ENCODE measurements around the gene DHX30. TPM values are rescaled to one million over a fixed set of nuclear protein-coding genes. Genes with fewer than 3 reads are reported as not detected.

DHX30 gene
- polyA plus RNA-seq, 1 donor = 44.5 TPM

- no peaks in the 10 kb centered on the region for H3K9me3 ChIP-seq (ENCODE audit: control insufficient read depth, low read depth, low read length)
- no CpG with 5 or more reads among the region's 37 CpGs for WGBS (ENCODE audit: insufficient coverage, low lambda C conversion rate)
- DNase-seq = no peak
- peaks cover 95% of the 10 kb centered on the region for H3K36me3 ChIP-seq (ENCODE audit: control insufficient read depth, insufficient read depth, low read length)
- H3K27ac ChIP-seq (ENCODE audit: low read length) = no peak overlapping the region
- H3K27me3 ChIP-seq (ENCODE audit: control insufficient read depth, insufficient read depth, low read length) = no peaks in the 10 kb centered on the region
- no peaks in the 10 kb centered on the region for H3K4me1 ChIP-seq (ENCODE audit: control insufficient read depth, insufficient read depth, low read length)
- no peak overlapping the region for H3K4me3 ChIP-seq (ENCODE audit: low read length)
Observed at GRCh38 chr3:47846186-47846879, 43.4 kb downstream of the DHX30 start.

GRCh38 chr3:47846880-47847248 is 43.9 kb downstream of the DHX30 start:
- H3K27me3 ChIP-seq (ENCODE audit: control insufficient read depth, insufficient read depth, low read length) = no peaks in the 10 kb centered on the region
- no CpG with 5 or more reads among the region's 10 CpGs for WGBS (ENCODE audit: insufficient coverage, low lambda C conversion rate)
- no peak for DNase-seq
- H3K9me3 ChIP-seq (ENCODE audit: control insufficient read depth, low read depth, low read length) = no peaks in the 10 kb centered on the region
- H3K27ac ChIP-seq (ENCODE audit: low read length) = no peak overlapping the region
- H3K4me3 ChIP-seq (ENCODE audit: low read length) = no peak overlapping the region
- H3K4me1 ChIP-seq (ENCODE audit: control insufficient read depth, insufficient read depth, low read length) = no peaks in the 10 kb centered on the region
- peaks cover 95% of the 10 kb centered on the region for H3K36me3 ChIP-seq (ENCODE audit: control insufficient read depth, insufficient read depth, low read length)

GRCh38 chr3:47847260-47847659 is 44.3 kb downstream of the DHX30 start:
- no peak overlapping the region for H3K4me3 ChIP-seq (ENCODE audit: low read length)
- DNase-seq = no peak
- H3K27me3 ChIP-seq (ENCODE audit: control insufficient read depth, insufficient read depth, low read length) = no peaks in the 10 kb centered on the region
- H3K27ac ChIP-seq (ENCODE audit: low read length) = no peak overlapping the region
- WGBS (ENCODE audit: insufficient coverage, low lambda C conversion rate) = no CpG with 5 or more reads among the region's 11 CpGs
- H3K9me3 ChIP-seq (ENCODE audit: control insufficient read depth, low read depth, low read length) = no peaks in the 10 kb centered on the region
- peaks cover 98% of the 10 kb centered on the region for H3K36me3 ChIP-seq (ENCODE audit: control insufficient read depth, insufficient read depth, low read length)
- H3K4me1 ChIP-seq (ENCODE audit: control insufficient read depth, insufficient read depth, low read length) = no peaks in the 10 kb centered on the region

- no CpG with 5 or more reads among the region's 23 CpGs for WGBS (ENCODE audit: insufficient coverage, low lambda C conversion rate)
- Histone ChIP-seq H3K9me3 (ENCODE audit: control insufficient read depth, low read depth, low read length) (no peaks in the 10 kb centered on the region), H3K27ac (ENCODE audit: low read length) (no peak overlapping the region)
Observed at GRCh38 chr3:47847801-47848518, 45.0 kb downstream of the DHX30 start.

GRCh38 chr3:47848599-47849117 is 45.7 kb downstream of the DHX30 start:
- Histone ChIP-seq H3K4me3 (ENCODE audit: low read length) (no peak overlapping the region), H3K27me3 (ENCODE audit: control insufficient read depth, insufficient read depth, low read length) (no peaks in the 10 kb centered on the region), H3K27ac (ENCODE audit: low read length) (no peak overlapping the region), H3K36me3 (ENCODE audit: control insufficient read depth, insufficient read depth, low read length) (peaks cover 97% of the 10 kb centered on the region), H3K4me1 (ENCODE audit: control insufficient read depth, insufficient read depth, low read length) (no peaks in the 10 kb centered on the region), H3K9me3 (ENCODE audit: control insufficient read depth, low read depth, low read length) (no peaks in the 10 kb centered on the region)
- DNase-seq = no peak
- WGBS (ENCODE audit: insufficient coverage, low lambda C conversion rate) = no CpG with 5 or more reads among the region's 23 CpGs

More at GRCh38 chr3:47847801-47848518, 45.0 kb downstream of the DHX30 start:
- Histone ChIP-seq H3K36me3 (ENCODE audit: control insufficient read depth, insufficient read depth, low read length) (peaks cover 98% of the 10 kb centered on the region), H3K4me1 (ENCODE audit: control insufficient read depth, insufficient read depth, low read length) (no peaks in the 10 kb centered on the region), H3K27me3 (ENCODE audit: control insufficient read depth, insufficient read depth, low read length) (no peaks in the 10 kb centered on the region), H3K4me3 (ENCODE audit: low read length) (no peak overlapping the region)
- DNase-seq = no peak

GRCh38 chr3:47849186-47849698 is 46.3 kb downstream of the DHX30 start:
- H3K4me3 ChIP-seq (ENCODE audit: low read length) = no peak overlapping the region
- no peaks in the 10 kb centered on the region for H3K9me3 ChIP-seq (ENCODE audit: control insufficient read depth, low read depth, low read length)
- H3K36me3 ChIP-seq (ENCODE audit: control insufficient read depth, insufficient read depth, low read length) = peaks cover 95% of the 10 kb centered on the region
- H3K27me3 ChIP-seq (ENCODE audit: control insufficient read depth, insufficient read depth, low read length) = no peaks in the 10 kb centered on the region
- H3K4me1 ChIP-seq (ENCODE audit: control insufficient read depth, insufficient read depth, low read length) = no peaks in the 10 kb centered on the region
- no peak for DNase-seq
- no CpG with 5 or more reads among the region's 14 CpGs for WGBS (ENCODE audit: insufficient coverage, low lambda C conversion rate)
- no peak overlapping the region for H3K27ac ChIP-seq (ENCODE audit: low read length)

GRCh38 chr3:47849699-47850563 is 47.0 kb downstream of the DHX30 start:
- DNase-seq = peak in 1 of 2 donors; percentile 28

GRCh38 chr3:47850564-47851410 is 47.8 kb downstream of the DHX30 start:
- DNase-seq = no peak
- Histone ChIP-seq H3K27ac (ENCODE audit: low read length) (no peak overlapping the region), H3K36me3 (ENCODE audit: control insufficient read depth, insufficient read depth, low read length) (peaks cover 95% of the 10 kb centered on the region), H3K9me3 (ENCODE audit: control insufficient read depth, low read depth, low read length) (no peaks in the 10 kb centered on the region), H3K4me1 (ENCODE audit: control insufficient read depth, insufficient read depth, low read length) (no peaks in the 10 kb centered on the region), H3K4me3 (ENCODE audit: low read length) (no peak overlapping the region), H3K27me3 (ENCODE audit: control insufficient read depth, insufficient read depth, low read length) (no peaks in the 10 kb centered on the region)
- WGBS (ENCODE audit: insufficient coverage, low lambda C conversion rate) = 60% methylated on average over 1 of the region's 14 CpGs

More at GRCh38 chr3:47849699-47850563, 47.0 kb downstream of the DHX30 start:
- Histone ChIP-seq H3K27me3 (ENCODE audit: control insufficient read depth, insufficient read depth, low read length) (no peaks in the 10 kb centered on the region), H3K4me1 (ENCODE audit: control insufficient read depth, insufficient read depth, low read length) (no peaks in the 10 kb centered on the region), H3K9me3 (ENCODE audit: control insufficient read depth, low read depth, low read length) (no peaks in the 10 kb centered on the region), H3K36me3 (ENCODE audit: control insufficient read depth, insufficient read depth, low read length) (peaks cover 95% of the 10 kb centered on the region), H3K27ac (ENCODE audit: low read length) (no peak overlapping the region), H3K4me3 (ENCODE audit: low read length) (no peak overlapping the region)
- no CpG with 5 or more reads among the region's 35 CpGs for WGBS (ENCODE audit: insufficient coverage, low lambda C conversion rate)

GRCh38 chr3:47851888-47852603 is 49.1 kb downstream of the DHX30 start:
- Histone ChIP-seq H3K9me3 (ENCODE audit: control insufficient read depth, low read depth, low read length) (no peaks in the 10 kb centered on the region), H3K4me1 (ENCODE audit: control insufficient read depth, insufficient read depth, low read length) (no peaks in the 10 kb centered on the region), H3K36me3 (ENCODE audit: control insufficient read depth, insufficient read depth, low read length) (peaks cover 94% of the 10 kb centered on the region), H3K4me3 (ENCODE audit: low read length) (no peak overlapping the region), H3K27me3 (ENCODE audit: control insufficient read depth, insufficient read depth, low read length) (no peaks in the 10 kb centered on the region), H3K27ac (ENCODE audit: low read length) (no peak overlapping the region)
- no peak for DNase-seq
- 100% methylated on average over 1 of the region's 12 CpGs for WGBS (ENCODE audit: insufficient coverage, low lambda C conversion rate)

Data from large intestine (tissue), 3 donors.